COLO668 (cell line): Measurements from ENCODE around the gene PSMD11.
"Not testable (repeated sequence)": the region's sequence is repeated elsewhere in the genome, so short reads cannot be mapped to it uniquely, and the experiment has no call there.

Experiments used
- DNase-seq: peaks from one replicate; lab custom pipeline; 2025; ENCODE audit not compliant: unreplicated experiment; lab: John Stamatoyannopoulos, UW

Gene PSMD11

DNA sequence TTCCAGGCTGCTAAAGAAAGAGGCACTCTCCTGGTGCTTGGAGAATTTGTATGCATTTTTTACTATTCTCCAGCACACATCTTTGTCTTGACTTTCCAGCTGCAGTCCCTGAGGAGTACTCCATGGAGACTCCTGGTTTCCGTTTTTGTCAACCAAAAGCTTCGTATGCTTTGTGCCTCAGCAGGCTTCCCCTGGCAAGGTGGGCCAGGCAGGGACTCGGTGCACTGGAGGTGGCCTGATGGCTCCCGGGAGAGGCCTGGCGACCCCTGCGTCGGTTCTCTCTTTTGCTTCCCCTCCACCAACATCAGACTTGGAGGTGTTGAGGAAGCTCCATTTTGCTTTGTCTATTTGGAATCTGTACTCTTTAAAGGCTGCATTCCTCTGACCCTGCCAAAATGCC lies 66.2 kb downstream of the PSMD11 start:
- DNase-seq = no peak

DNA sequence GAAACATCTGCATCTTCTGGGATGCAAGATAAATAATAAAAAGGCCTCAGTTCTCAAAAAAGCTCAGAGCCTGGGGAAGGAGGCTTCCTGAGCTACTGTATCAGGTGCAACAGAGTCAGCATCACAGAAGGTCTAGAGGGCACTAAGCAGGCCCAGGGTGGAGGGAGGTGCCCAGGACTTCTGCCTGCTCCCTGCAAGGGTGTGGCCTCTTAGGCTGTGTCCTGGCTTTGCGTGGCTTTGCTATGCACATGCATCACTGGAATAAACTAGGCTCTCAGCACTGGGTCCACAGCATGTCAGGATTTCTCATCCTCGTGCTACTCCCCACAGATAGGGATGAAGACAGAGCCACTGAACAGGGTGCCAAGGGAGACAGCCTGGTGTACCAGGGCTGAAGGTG lies 68.0 kb downstream of the PSMD11 start:
- DNase-seq = no peak

GRCh38 chr17:32513579-32513978 lies 69.3 kb downstream of the PSMD11 start:
- DNase-seq = no peak

DNA sequence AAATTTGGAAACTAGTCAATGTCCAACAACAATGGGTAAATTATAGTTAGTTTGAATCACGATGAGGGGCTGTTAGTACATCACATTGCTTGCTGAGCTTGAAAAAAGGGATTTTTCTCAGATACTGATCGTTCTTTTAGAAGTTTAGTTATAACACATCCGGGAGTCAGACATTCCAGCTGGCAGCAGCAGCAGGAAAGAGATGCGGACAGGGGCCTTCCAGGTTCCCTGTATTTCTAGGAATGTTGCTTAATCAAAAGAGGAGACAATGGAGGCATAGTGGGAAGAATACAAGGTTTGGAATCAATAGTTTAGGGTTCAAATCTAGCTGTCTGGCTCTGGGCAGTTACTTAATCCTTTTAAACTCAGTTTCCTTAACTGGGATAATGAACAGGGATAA lies 70.3 kb downstream of the PSMD11 start:
- DNase-seq = no peak

DNA sequence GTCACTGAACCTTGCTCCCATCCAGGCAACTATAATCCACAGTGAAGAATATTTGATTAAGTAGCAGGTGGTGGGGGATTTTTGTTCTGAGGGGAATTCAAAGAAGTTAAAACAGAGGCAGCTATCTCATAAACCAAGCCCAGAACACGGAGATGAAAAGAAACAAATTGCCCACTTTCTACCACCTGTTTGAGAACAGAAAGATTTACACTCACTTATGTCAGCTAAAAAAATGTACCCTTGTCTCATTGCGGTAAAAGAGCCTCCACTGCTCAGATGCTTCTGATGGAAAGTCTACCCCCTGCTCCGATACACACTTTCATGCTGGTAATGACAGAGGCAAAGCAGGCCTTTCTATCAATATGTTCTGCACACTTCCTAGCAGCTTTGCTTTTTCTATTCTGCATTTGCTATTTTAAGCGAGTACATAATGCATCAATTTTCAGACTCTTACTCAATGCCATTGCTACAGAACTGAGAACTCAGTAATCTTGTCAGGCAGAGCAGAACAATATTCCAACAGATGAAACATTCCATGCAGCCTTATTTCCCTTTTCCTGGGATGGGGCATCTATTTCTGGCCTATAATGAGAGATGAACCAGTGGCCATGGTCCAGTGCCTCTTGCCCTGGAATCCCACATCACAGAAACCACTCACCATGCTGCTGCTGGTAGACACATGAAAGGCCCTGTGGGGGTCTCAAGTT lies 71.5 kb downstream of the PSMD11 start:
- no peak for DNase-seq

GRCh38 chr17:32516450-32516849 lies 72.1 kb downstream of the PSMD11 start:
- peak; percentile 1 for DNase-seq

GRCh38 chr17:32516940-32517701 lies 72.8 kb downstream of the PSMD11 start:
- no peak for DNase-seq

- no peak for DNase-seq
Observed at GRCh38 chr17:32517982-32518381, 73.7 kb downstream of the PSMD11 start.

GRCh38 chr17:32518646-32519227 lies 74.4 kb downstream of the PSMD11 start:
- DNase-seq = no peak

DNA sequence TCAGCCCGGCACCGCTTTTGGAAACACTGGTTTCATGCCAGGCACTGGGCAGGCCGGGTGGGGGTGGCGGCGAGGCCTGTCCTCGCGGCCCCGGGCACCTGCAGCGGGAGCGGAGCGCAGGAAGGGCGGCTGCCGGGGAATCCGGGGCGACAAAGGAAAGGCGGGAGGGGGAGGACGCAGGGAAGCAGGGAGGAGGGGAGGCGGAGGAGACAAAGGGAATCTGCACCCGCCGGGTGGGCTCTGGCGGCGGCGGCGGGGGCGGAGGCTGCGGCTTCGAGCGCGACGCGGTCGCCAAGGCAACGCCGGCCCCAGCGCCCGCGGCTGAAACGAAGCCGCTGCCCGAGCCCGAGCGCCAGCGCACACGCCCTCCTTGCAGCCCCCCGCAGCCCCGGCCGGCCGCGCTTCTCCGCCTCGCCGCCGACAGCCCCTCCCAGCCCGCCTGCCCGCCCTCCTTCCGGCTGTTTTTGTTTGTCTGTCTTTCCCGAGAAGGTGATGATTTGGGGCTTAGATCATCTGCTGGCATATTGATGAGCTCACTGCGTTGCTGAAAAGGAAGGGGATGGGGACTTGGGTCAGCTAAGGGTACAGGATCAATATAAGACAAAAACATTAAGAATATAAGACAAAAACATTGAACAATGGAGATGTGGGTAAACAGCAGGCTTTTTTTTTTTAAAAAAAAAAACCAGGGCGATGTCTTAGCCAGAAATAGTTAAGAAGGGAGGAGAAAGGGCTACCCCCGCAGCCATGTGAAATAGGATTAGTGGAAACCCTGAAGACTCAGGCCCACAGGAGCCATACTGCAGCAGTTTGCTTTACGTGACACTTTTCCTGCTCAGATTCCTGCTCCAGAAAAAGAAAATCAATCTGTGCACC lies 75.2 kb downstream of the PSMD11 start:
- peak; percentile 60 for DNase-seq

DNA sequence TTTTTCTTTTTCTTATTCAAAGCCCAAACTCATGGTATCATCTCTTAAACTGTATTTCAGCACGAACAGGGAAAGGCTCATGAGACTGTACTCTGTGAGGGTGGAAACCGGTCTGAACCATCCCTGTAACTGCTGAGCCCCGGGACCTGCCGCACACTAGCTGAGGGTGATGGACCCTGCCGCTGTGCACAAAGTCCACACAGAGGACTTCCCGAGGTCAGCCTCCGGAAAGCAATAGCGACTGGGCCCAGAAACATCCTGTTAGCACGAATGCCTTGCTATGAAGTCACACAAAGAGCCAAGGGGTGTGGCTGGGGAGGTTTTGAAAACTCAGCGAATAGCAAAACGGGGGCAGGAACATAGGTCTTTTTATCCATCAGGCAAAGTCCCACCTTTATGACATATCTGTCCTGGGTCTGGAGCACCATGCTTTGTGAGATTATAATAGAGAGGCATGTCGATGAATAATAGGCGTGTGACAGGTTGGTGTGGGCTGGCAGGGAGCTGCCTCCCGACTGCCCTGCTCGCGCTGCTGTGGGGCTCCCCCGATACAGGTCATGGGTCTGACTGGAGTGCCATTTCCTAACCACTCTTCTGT lies 75.9 kb downstream of the PSMD11 start:
- no peak for DNase-seq

- no peak for DNase-seq
Observed at GRCh38 chr17:32520737-32521404, 76.6 kb downstream of the PSMD11 start.

DNA sequence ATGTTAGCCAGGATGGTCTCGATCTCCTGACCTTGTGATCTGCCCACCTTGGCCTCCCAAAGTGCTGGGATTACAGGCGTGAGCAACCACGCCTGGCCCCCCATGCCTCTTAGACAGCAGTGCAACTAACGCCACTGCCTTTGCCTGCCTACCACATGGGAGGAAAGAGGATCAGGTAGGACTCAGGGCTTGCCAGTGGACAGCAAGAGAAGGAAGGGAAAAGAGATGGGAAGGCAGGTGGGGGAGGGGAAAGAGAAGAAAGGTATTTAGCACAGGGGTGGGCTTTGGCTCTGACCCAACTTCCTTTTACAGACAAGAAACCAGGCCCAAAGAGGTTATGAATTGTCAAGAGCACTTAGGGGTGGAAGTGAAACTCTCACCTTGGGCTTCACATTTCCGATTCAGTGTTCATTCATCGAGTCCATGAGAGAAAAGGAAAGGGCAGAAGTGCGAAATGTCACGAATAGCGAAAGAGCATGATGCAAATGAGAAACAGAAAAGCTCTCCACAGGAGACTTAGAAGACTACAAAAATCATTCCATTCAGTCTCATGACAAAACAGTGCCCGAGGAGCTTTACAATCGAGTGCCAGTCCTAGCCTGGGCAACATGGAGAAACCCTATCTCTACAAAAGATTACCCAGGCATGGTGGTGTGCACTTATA lies 78.8 kb downstream of the PSMD11 start:
- no peak for DNase-seq

DNA sequence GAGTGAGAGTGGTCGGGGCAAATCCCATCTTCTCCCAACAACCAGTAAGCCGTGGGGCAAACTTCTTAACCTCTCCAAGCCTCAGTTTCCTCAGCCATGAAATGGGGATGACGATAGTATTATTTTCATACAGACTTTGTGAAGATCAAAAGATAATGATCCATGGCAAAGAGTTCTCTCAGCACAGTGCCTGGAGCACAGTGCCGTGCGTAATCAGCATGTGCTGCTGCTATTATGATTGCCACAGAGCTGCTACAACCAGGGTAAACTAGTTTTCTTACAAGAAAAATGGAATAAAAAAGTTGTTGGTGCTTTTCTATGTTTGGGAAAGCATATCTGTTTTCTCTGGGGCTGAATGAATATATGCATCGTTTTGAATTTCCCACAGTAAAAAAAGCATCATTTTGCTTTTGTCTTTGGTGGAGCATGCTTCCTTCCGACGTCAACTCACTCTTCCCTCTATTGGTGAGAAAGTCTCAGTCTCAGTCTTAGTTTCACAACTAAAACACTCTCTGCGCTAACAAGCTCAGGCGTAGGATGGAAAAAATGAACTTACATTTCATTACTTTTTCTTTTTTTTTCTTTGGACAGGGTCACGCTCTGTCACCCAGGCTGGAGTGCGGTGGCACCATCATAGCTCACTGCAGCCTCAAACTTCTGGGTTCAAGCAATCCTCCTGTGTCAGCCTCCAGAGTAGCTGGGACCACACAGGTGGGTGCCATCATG lies 79.7 kb downstream of the PSMD11 start:
- no peak for DNase-seq

- not testable (repeated sequence) for DNase-seq
Observed at GRCh38 chr17:32524553-32524880, 80.2 kb downstream of the PSMD11 start.

DNA sequence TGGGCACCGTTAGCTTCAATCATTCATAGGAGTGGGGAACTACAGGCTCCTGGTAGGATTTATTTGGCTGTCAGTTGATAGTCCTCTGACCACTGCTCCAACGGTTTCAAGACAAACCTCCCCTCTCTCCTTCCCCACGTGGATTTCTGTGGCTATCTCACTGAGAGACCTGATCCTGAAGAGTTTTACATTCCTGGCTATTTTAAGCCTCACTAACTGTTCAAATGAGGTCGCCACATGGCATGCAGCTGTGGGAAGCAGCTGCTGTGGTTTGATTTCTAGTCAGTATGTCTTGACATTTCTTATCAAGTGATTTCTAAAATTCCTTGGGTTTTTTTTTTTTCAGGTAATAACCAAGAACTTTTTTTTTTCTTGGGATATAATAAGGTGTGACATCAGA lies 80.8 kb downstream of the PSMD11 start:
- no peak for DNase-seq

GRCh38 chr17:32527146-32527545 lies 82.8 kb downstream of the PSMD11 start:
- DNase-seq = no peak

GRCh38 chr17:32528825-32529224 lies 84.5 kb downstream of the PSMD11 start:
- DNase-seq = no peak

GRCh38 chr17:32529604-32530003 lies 85.3 kb downstream of the PSMD11 start:
- no peak for DNase-seq
